Psoas muscle (tissue), 8 donors: ENCODE data around the gene EMCN. TPM values are rescaled to one million over a fixed set of nuclear protein-coding genes. Genes with fewer than 3 reads are reported as not detected.

Experiments used
- ATAC-seq, 4 donors: fragments of 200-7000 bp; cut with Tn5 transposase; one replicate each; pipeline ENCODE4 v1.9.1; 2020; ENCODE audit warnings: moderate library complexity in 3 of 4, mild to moderate bottlenecking in 2 of 4
- DNase-seq, 2 donors: peaks; one replicate each; pipeline ENCODE4 v3.0.0-alpha.2; 2020
- H3K27ac ChIP-seq: fragments of 200-600 bp; one replicate; pipeline ENCODE4 v1.8.0; 2022
- H3K27me3 ChIP-seq, 3 donors: fragments of 200-600 bp in 1 of 3; one replicate each; pipeline versions ENCODE4 v1.6.1 to v1.8.0; 2013 to 2022; ENCODE audit warnings: low read length in 2 of 3, mild to moderate bottlenecking in 2 of 3, moderate library complexity in 1 of 3; ENCODE audit not compliant: insufficient read depth in 3 of 3
- H3K36me3 ChIP-seq, 2 donors: fragments of 200-600 bp in 1 of 2; one replicate each; pipeline versions ENCODE4 v1.6.1 to v1.8.0; 2013 to 2022; ENCODE audit warnings: low read depth in 1 of 2, mild to moderate bottlenecking in 1 of 2, moderate library complexity in 1 of 2; ENCODE audit not compliant: insufficient read depth in 1 of 2
- H3K4me1 ChIP-seq: fragments of 200-600 bp; one replicate; pipeline ENCODE4 v1.8.0; 2022
- H3K4me3 ChIP-seq: fragments of 200-600 bp; one replicate; pipeline ENCODE4 v1.8.0; 2022; ENCODE audit warnings: mild to moderate bottlenecking
- H3K9me3 ChIP-seq: fragments of 200-600 bp; one replicate; pipeline ENCODE4 v1.8.0; 2022
- WGBS, 3 donors: extraction: QIAGEN DNeasy Blood & Tissue Kit; methylation state at CpG; one replicate each; pipeline versions ENCODE4 v1.1.6 to v1.1.7; 2013; 5-methylcytosine and 5-hydroxymethylcytosine counted together
- intact Hi-C, 2 donors: fragments of 100-400 bp; cut with DNase I; formaldehyde crosslinking; loops; one replicate each; pipeline versions ENCODE4 v1.11.0 to v1.14.2; 2022
- polyA plus RNA-seq, 3 donors: library from polyadenylated mRNA; stranded (reverse); fragments of 200-250 nt; gene quantifications; one replicate each; pipeline ENCODE4 v1.2.3, GENCODE V29; 2013
- total RNA-seq, 4 donors: library from RNA; stranded (reverse); fragmentation: NEBNext Ultra II Directional in 2 of 4; extraction: Animal tissue kit (Norgen Biotek cat#: 25700) in 2 of 4; gene quantifications; one replicate each; pipeline versions ENCODE4 v1.2.1 to v1.2.4, GENCODE V29; 2021 to 2023
- TF ChIP-seq, protein P1 (sequence below): fragments of 200-600 bp; IDR thresholded peaks from one replicate; pipeline ENCODE4 v1.8.0; 2022; ENCODE audit warnings: antibody characterized with exemption
- donor health status: healthy with polysubstance abuse.
- donor health status: DM: no; HTN: no; CAD: no; lungs with moderate emphysema.
- donor health status: Bipolar disorder and iron deficiency.
- donor health status: healthy.
- donor health status: DM: yes; HTN: yes; CAD: no.
- donor health status: DM: no; HTN: no; CAD: no.
- donor health status: DM: no; HTN: no; CAD: no.
- donor health status: DM: yes; HTN: yes; CAD: no.

Gene EMCN
- total and polyA plus RNA-seq, 7 donors = 7.8 to 25.0 (median 10.8) TPM

DNA sequence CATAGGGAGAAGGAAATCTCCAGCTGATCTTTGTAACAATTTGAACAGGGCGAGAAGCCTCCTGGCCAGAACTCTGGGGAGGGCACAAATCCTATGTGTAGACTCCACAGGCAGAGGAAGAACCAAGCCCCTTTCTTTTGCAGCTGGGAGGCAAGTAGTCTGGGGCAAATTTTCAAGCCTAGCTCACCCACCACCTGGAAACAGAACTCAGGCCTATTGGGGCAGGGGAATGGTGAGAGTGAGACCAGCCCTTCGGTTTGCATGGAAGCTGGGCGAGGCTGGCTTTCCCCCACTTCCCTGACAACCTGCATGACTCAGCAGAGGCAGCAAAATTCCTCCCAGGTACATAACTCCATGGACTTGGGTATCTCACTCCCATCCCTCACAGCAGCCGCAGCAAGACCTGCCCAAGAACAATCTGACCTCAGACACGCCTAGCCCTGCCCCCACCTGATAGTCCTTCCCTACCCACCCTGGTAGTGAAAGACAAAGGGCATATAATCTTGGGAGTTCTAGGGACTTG is 138.2 kb downstream of the EMCN start:
- no peak overlapping the region for H3K4me3 ChIP-seq
- no peaks in the 10 kb centered on the region for H3K4me1 ChIP-seq
- no peaks in the 10 kb centered on the region for H3K27me3 ChIP-seq
- WGBS, 3 donors = 93 to 95% (median 94%) methylated on average over 5 of the region's 5 CpGs
- intact Hi-C loops = no loop called here
- ATAC-seq (no peak), DNase-seq (no peak)
- H3K27ac ChIP-seq = no peak overlapping the region
- TF ChIP-seq, protein P1, sequence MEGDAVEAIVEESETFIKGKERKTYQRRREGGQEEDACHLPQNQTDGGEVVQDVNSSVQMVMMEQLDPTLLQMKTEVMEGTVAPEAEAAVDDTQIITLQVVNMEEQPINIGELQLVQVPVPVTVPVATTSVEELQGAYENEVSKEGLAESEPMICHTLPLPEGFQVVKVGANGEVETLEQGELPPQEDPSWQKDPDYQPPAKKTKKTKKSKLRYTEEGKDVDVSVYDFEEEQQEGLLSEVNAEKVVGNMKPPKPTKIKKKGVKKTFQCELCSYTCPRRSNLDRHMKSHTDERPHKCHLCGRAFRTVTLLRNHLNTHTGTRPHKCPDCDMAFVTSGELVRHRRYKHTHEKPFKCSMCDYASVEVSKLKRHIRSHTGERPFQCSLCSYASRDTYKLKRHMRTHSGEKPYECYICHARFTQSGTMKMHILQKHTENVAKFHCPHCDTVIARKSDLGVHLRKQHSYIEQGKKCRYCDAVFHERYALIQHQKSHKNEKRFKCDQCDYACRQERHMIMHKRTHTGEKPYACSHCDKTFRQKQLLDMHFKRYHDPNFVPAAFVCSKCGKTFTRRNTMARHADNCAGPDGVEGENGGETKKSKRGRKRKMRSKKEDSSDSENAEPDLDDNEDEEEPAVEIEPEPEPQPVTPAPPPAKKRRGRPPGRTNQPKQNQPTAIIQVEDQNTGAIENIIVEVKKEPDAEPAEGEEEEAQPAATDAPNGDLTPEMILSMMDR = no peak
- H3K36me3 ChIP-seq = no peaks in the 10 kb centered on the region
- H3K9me3 ChIP-seq = no peaks in the 10 kb centered on the region

DNA sequence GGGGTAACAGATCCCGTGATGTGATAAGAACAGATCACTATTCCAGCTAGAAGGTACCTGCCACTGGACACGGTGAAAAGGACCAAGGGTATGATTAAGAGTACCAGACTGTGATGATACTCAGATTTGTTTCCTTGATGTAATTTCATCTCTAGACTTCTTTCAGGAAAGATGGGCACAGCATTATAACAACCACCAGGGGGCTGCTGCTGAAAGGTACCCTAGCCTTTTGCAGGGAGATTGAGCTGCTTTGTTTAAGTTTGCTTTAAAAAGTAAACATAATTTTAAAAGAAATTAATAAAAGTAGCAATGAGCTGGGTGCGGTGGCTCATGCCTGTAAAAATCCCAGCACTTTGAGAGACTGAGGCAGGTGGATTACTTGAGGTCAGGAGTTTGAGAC is 145.4 kb downstream of the EMCN start:
- TF ChIP-seq, protein P1 = no peak
- 70 to 88% (median 79%) methylated on average over 3 of the region's 3 CpGs for WGBS, 3 donors
- intact Hi-C loops = no loop called here

DNA sequence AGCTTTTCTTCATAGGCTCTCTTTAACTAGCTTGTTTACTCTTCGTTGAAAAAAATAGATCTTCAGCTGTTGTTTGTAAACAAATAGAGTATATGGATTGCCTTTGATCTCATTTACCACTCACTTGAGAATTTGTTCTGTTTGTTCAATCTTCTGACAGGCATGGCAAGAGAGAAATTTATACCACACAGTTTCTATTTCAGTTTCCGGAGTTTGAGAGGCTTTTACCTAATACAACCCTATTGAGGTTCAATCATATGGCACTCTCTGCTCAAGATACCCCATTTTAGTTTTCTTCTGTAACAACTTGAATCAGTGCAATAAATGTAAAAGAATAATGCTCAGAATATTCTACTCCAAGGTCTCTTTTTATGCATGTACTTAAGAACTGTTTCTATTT is 148.0 kb downstream of the EMCN start:
- Histone ChIP-seq H3K27me3 (no peaks in the 10 kb centered on the region), H3K27ac (no peak overlapping the region), H3K4me3 (no peak overlapping the region), H3K9me3 (no peaks in the 10 kb centered on the region), H3K36me3 (no peaks in the 10 kb centered on the region), H3K4me1 (no peaks in the 10 kb centered on the region)
- no peak for ATAC-seq
- intact Hi-C loops = no loop called here
- TF ChIP-seq, protein P1 = no peak
- DNase-seq = no peak
- WGBS, 3 donors = 55 to 64% (median 61%) methylated on average over 2 of the region's 2 CpGs

More for the DNA sequence above, 145.4 kb downstream of the EMCN start:
- Histone ChIP-seq H3K4me3 (no peak overlapping the region), H3K27me3 (no peaks in the 10 kb centered on the region), H3K4me1 (no peaks in the 10 kb centered on the region), H3K36me3 (no peaks in the 10 kb centered on the region), H3K9me3 (no peaks in the 10 kb centered on the region), H3K27ac (no peak overlapping the region)
- ATAC-seq (no peak), DNase-seq (no peak)

DNA sequence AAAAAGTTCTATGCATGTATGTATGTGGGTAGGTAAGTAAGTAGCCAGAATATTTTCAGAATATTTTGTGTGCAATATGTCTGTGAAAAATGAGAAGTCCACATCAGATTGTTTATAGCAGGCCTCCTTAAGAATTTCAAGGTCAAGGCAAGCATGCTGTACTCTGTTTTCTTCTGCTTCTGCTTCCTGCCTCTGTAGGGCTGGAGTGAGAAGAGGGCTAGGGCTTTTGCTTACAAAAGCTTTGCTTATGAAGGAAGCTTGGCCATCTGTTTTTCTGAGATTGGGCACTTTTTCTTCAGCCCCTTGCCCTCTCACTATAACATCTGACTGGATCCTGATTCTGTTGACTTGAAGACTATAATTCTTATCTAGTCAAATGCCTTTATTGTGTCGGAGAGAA is 150.4 kb downstream of the EMCN start:
- intact Hi-C loops = no loop called here
- WGBS, 3 donors = 61 to 65% (median 64%) methylated on average over 1 of the region's 1 CpG

More for the DNA sequence above, 150.4 kb downstream of the EMCN start:
- H3K27ac ChIP-seq = no peak overlapping the region
- H3K4me3 ChIP-seq = no peak overlapping the region
- DNase-seq (no peak), ATAC-seq (no peak)
- TF ChIP-seq, protein P1 = no peak
- H3K4me1 ChIP-seq = no peaks in the 10 kb centered on the region
- no peaks in the 10 kb centered on the region for H3K9me3 ChIP-seq
- H3K27me3 ChIP-seq = no peaks in the 10 kb centered on the region
- H3K36me3 ChIP-seq = no peaks in the 10 kb centered on the region
